NCI-H2196 treated with DMSO at 0.1 percent for 48 hours (cell line): ENCODE measurements around the gene LPP.
A peak's percentile ranks its signal among the peaks of the same experiment; 100 is the strongest.

Experiments
- DNase-seq: peaks from one replicate; lab custom pipeline; 2025; ENCODE audit not compliant: unreplicated experiment; lab: John Stamatoyannopoulos, UW

Gene LPP

DNA sequence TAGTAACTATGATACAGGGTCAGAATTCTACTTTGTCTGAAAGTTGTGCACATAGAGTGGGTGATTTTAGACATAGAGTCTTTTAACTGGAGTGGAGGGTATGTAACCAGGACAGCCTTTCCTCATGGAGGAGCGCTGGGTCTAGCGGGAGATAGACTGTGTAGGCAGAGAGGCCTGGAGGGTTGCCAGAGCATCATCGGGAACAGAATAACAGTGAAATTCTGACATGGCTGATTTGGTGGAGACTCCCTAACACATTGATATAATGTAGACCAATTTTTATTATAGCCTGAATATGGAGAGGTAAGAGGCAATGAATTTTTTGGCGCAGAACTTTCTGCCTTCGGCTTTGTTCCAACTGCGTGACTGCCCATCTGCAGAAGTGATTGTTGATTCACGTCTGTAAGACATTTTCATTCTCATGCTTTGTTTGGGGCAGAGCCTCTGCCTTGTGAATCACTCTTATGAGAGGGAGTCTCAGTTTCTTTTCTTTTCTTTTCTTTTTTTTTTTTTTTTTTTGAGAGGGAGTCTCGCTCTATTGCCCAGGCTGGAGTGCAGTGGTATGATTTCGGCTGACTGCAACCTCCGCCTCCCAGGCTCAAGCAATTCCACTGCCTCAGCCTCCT lies 16.0 kb downstream of the LPP start:
- no peak for DNase-seq

DNA sequence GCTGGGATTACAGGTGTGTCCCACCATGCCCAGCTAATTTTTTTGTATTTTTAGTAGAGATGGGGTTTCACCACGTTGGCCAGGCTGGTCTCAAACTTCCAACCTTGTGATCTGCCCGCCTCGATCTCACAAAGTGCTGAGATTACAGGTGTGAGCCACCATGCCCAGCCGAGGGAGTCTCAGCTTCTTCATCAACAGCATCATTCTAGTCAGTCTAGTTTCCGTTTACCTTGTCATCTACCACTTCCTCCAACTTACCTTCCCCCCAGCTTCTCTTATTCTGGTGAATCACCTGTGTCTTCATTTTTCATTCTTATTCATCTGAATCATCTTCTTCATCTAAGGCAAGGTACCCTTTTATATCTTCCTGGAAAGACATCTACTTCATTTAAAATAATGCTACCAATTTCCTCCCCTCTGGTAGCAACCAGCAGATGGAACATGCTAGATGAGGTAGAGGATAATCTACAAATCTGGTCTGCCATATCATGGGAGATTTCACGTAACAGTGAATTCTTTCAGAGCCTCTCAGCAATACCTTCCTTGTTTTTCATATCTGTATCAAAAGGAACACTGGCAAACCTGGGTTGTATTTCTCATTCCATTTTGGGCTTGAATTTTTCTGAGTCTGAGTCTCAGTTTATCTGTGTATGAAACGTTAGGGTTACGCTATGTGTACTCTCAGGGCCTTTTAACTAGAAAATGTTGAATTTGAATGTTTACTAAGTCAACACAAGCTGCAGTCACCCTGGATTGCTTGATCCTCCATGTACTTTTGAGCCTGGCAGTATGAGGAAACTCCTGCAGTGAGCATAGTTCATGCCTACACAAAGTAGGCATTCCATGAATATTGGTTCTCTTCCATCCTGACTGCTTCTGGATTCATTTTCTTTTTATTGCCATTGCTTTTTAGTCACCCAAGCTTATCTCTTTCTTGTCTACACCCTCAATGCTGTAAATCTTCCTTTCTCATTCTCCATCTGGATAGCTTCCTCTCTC lies 16.8 kb downstream of the LPP start:
- DNase-seq, result no peak

DNA sequence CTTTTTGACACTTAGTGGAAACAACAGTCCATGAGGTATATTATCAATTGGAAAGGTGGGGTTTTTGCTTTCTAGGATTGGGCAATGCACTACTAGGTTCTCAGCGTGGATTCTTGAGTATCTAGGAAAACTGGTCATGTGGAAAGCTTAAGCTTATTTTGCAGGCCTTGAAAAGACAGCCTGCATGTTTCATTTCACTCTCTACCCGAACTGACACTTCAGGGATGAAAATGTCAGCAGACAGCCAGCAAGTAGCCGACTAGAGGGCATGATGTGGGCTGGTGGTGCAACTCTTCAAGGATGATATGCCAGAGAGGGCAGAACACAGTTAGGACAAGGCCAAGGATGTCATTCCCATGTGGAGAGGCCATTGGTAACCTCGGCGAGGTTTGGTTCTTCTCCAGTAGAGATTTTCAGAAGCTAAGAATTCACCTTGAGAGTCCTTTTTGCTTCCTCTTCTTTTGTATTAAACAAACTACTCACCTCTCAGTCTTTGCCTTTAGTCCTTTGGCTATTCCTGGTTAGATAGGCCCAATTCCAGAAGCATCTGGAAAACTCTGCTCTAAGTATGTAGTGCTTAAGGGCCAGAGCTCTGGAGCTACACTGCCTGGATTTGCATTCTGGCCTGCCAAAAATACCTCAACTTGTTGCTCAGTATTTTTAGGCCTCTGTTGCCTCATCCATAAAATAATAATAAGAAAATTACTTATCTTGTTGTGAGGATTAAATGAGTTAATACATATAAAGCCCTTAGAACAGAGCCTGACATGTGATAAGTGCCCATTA lies 17.9 kb downstream of the LPP start:
- DNase-seq, result no peak

- peak; percentile 75 for DNase-seq
Measured at GRCh38 chr3:188174317-188175044, 20.5 kb downstream of the LPP start.

DNA sequence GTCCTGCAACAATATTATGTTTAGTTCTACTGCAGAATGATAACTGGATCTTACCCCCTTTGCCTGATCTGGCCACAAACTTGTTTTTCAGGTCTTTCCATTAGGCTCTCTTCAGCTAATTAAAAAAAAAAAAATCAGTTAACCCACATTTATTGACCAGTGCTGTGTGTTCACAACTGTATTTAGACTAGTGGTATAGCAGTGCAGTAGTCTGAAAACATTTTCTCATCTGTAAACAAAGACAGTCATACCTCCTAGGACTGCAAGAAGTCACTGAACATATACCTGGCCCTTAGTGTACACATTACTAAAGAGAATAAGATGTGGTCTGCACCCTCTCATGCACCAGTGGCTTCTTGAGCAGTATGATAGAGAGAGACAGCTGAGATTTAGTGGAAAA lies 22.5 kb downstream of the LPP start:
- DNase-seq, result no peak

- DNase-seq, result no peak
Measured at GRCh38 chr3:188176884-188177283, 22.9 kb downstream of the LPP start.

GRCh38 chr3:188177721-188178120 lies 23.8 kb downstream of the LPP start:
- DNase-seq, result no peak

GRCh38 chr3:188178293-188178936 lies 24.5 kb downstream of the LPP start:
- no peak for DNase-seq

DNA sequence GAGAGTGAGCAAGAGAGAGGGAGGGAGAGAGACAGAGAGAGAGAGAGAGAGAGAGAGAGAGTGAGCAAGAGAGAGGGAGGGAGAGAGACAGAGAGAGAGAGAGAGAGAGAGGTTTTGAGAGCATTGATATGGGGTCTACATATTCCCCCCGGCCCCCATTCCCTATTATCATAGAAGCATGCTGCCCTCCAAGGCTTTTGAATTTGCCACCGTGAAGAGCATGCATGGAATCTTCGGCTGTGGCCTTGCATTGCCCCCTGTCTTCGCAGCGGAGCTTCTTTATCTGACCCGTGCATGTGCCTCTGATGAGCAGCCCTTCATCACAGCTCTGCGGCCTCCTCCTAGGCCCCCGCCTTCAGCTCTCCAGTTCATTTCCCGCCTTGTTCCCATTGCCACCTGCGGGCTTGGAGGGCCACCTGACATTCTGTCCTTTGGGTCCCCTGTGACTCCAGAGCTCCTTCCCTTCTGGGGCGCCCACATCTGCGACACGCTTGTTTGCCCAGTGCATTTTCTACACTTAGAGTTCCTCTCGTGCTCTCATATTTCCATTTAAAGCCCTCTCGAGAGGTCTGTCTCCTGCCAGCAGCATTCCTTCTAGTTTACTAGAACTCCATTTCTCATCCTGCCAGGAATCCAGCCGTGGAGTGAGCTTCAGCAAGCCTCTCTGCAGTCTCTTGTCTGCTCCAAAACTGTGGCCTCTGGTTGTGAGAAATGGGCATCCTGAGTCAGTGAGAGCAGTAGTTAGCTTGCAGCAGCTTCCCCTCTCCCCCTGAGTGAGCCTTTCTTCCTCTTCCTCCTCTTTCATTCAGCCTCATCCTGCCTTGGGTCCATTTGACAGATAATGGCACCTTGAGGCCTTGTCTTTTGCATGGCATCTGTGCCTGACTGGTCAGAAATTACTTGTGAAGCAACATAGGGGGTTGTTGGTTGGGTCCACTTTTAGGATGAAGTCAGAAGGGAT lies 25.3 kb downstream of the LPP start:
- peak; percentile 83 for DNase-seq

- DNase-seq, result no peak
Measured at GRCh38 chr3:188180114-188180513, 26.2 kb downstream of the LPP start.

- DNase-seq, result no peak
Measured at GRCh38 chr3:188183452-188183851, 29.5 kb downstream of the LPP start.

DNA sequence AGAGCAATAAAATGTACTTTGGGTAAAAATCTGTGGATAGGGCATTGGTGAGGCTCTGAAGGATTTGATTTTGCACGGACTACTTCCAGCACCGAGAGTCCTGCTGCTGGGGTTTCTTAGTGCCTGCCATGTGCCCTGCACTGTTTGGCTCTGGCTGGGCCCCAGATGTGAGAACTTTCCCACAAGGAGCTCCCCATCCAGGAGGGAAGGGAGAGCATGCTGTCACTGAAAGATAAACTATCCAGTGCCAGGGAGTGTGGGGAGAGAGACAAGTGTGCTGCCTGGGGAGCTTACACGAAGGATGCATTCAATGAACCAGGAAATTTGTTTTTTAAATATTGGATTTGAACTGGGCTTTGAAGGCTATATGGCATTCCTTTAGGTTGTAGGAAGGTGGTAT lies 30.2 kb downstream of the LPP start:
- DNase-seq, result no peak

DNA sequence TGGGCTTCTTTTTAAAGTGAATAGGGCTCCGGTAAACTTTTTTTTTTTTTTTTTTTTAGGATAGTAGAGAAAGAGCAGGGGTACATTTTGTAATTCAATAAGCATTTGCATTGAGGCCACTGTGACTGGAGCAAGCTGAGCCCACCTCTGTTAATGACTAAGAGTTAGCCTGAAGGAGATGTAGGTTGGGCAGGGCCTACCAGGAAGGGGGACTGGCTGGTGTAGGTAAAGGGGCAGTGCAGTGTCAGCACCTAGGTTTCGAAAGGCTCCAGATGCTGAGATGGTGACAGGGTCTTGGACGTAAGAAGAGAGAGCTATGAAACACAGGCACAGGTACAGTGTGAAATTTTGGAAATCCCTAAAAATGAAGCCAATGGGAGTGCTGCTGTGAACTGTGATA lies 30.7 kb downstream of the LPP start:
- DNase-seq, result no peak

- peak; percentile 39 for DNase-seq
Measured at GRCh38 chr3:188185717-188186251, 31.8 kb downstream of the LPP start.

DNA sequence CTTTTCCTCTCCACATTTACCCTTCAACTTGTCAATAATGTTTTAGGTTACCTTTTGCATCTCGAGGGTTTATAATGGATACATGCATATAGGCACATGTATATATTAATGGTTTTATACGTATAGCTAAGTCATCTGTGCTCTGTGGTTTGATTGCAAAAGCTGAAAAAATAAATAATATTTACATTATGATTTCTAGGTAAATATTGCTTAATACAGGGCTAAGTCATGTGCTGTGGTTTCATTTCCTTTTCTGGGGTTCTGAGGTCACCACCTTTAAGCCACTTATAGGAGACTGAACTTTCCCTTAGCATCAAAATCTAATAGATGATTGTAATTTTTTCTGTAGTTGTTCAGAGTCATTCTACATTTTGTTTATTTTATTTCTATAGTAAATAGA lies 33.1 kb downstream of the LPP start:
- no peak for DNase-seq

DNA sequence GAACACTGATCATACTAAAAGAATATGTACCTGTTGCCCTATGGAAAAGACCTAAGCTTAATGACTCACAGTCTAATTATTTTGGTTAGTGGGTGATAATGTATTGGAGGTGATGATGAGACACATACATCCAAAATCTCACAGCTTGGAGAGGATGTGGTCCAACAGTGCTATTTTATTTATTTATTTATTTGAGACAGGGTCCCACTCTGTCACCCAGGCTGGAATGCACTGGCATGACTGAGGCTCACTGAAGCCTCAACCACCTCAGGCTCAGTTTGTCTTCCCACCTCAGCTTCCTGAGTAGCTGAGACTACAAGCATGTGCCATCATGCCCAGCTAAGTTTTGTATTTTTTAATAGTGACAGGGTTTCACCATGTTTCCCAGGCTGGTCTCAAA lies 35.0 kb downstream of the LPP start:
- no peak for DNase-seq

GRCh38 chr3:188191460-188191859 lies 37.5 kb downstream of the LPP start:
- peak; percentile 65 for DNase-seq

DNA sequence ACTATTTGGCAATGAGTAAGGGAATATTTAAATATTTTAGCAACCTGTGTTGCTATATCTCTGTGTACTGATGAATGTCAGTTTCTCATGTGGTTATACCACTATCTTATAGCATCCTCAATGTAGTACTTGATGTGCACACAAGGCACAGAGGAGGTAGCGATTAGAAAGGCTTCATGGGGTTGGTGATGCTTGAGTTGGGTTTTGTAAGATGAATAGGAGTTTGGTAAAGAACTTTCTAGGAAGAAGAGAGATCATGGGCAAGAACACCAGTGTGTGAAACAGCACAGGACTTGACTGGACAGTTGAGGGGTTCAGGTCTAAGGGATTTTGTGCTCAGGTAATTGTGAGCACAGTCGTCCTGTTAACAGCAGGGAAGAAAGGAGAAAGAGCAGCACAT lies 38.1 kb downstream of the LPP start:
- no peak for DNase-seq

- no peak for DNase-seq
Measured at GRCh38 chr3:188194332-188194731, 40.4 kb downstream of the LPP start.
